Neural cell (in vitro differentiated cells): ENCODE measurements around the gene HLF.

Experiments used
- CTCF ChIP-seq: fragments of 450-650 bp; IDR thresholded peaks from 2 replicates; pipeline ENCODE4 v1.5.1; 2014; ENCODE audit warnings: antibody characterized with exemption, mild to moderate bottlenecking, moderate library complexity; ENCODE audit not compliant: poor library complexity, severe bottlenecking
- REST ChIP-seq: IDR thresholded peaks from 2 replicates; pipeline ENCODE4 v1.6.1; 2012; ENCODE audit warnings: borderline replicate concordance

- TF ChIP-seq CTCF (no peak), REST (no peak)
Measured at GRCh38 chr17:55238179-55238930, 26.4 kb upstream of the HLF start.
